ES-I3 (cell line): ENCODE measurements around the gene TPD52L1.
"Not testable (repeated sequence)": the region's sequence is repeated elsewhere in the genome, so short reads cannot be mapped to it uniquely, and the experiment has no call there.

Experiments
- H3K36me3 ChIP-seq: 2 replicates; pipeline ENCODE4 v1.6.1; 2013; ENCODE audit warnings: mild to moderate bottlenecking, low read length, control low read depth, moderate library complexity; ENCODE audit not compliant: insufficient read depth
- H3K4me1 ChIP-seq: 2 replicates; pipeline ENCODE4 v1.6.1; 2013; ENCODE audit warnings: mild to moderate bottlenecking, control low read depth, low read length; ENCODE audit not compliant: insufficient read depth
- H3K9ac ChIP-seq: 2 replicates; pipeline ENCODE4 v1.6.1; 2013; ENCODE audit warnings: low read depth, mild to moderate bottlenecking, low read length, moderate library complexity
- H3K9me3 ChIP-seq: 2 replicates; pipeline ENCODE4 v1.6.1; 2013; ENCODE audit warnings: mild to moderate bottlenecking, low read length, moderate library complexity; ENCODE audit not compliant: control insufficient read depth, insufficient read depth

The TPD52L1 gene

DNA sequence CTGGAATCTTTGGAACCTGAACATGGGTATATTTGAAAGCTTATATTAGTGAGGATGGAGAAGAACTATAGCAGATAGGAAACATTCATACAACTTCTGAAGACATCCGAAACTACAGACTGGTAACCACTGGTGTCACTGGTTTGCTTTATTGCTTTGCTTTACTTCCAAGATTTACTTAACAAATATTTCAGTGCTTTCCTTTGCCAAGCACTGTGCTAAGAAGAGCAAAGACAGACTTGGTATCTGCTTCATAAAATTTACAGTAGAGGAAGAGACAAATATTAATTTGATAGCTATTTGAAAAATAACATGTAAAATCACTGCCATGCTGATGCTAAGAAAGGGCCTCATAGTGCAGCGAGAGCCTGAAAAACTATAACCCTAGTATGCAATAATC is 1.8 kb downstream of the TPD52L1 start:
- H3K36me3 ChIP-seq, result no peaks in the 10 kb centered on the region
- H3K9ac ChIP-seq, result no peak overlapping the region
- no peaks in the 10 kb centered on the region for H3K4me1 ChIP-seq
- H3K9me3 ChIP-seq, result no peaks in the 10 kb centered on the region

DNA sequence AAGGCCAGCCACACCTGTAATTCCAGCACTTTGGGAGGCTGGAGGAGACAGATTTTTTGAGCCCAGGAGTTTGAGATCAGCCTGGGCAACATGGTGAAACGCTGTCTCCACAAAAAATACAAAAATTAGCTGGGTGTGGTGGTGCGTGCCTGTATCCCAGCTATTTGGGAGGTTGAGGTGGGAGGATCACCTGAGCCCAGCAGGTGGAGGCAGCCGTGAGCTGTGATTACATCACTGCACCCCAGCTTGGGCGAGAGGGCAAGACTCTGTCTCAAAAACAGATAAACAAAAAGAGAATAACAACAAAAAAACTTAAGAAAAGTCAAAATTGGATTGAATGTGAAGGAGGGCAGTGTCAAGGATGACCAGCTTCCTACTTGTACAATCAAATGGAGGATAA is 2.9 kb downstream of the TPD52L1 start:
- Histone ChIP-seq H3K4me1 (no peaks in the 10 kb centered on the region), H3K36me3 (no peaks in the 10 kb centered on the region), H3K9ac (no peak overlapping the region), H3K9me3 (no peaks in the 10 kb centered on the region)

- Histone ChIP-seq H3K36me3 (no peaks in the 10 kb centered on the region), H3K9me3 (no peaks in the 10 kb centered on the region), H3K9ac (no peak overlapping the region), H3K4me1 (no peaks in the 10 kb centered on the region)
These were observed 3.7 kb downstream of the TPD52L1 start for GRCh38 chr6:125157280-125157679.

- Histone ChIP-seq H3K9me3 (no peaks in the 10 kb centered on the region), H3K4me1 (no peaks in the 10 kb centered on the region), H3K9ac (no peak overlapping the region), H3K36me3 (no peaks in the 10 kb centered on the region)
These were observed 4.2 kb downstream of the TPD52L1 start for GRCh38 chr6:125157725-125158124.

GRCh38 chr6:125163339-125163738 is 9.8 kb downstream of the TPD52L1 start:
- H3K9ac ChIP-seq, H3K36me3 ChIP-seq, H3K9me3 ChIP-seq, H3K4me1 ChIP-seq: not testable (repeated sequence)

DNA sequence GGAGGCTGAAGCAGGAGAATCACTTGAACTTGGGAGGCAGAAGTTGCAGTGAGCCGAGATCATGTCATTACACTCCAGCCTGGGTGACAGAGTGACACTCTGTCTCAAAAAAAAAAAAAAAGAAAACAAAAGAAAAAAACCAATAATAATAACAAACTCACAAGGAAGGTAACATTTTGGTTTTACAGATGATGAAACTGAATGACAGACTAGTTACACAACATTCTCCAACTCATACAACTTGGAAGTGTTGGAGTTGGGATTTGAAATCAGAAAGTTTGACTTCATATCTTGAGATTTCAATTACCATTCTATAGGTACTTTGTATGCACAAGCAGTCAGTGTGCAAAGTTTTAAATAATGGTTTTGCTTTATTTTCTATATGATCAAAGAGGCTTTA is 10.2 kb downstream of the TPD52L1 start:
- Histone ChIP-seq H3K36me3 (no peaks in the 10 kb centered on the region), H3K9ac (no peak overlapping the region), H3K9me3 (no peaks in the 10 kb centered on the region), H3K4me1 (no peaks in the 10 kb centered on the region)

DNA sequence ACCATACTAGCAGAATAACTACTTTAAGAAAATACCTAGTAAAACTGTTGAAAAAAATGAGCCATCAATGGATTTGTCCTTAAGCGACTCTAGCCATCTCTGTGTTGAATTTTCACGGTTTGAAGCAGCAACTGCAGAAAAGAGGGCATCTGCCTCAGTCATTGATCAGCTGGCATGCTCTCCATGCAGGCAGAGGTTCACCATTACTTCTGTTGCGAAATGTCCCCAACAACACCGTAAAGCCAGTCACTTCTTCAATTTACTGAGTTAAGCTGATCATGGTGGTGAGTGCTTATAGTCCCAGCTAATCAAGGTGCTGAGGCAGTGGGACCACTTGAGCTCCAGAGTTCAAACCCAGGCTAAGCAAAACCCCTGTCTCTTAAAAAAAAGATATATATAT is 11.1 kb downstream of the TPD52L1 start:
- Histone ChIP-seq H3K9ac (no peak overlapping the region), H3K36me3 (no peaks in the 10 kb centered on the region), H3K9me3 (no peaks in the 10 kb centered on the region), H3K4me1 (no peaks in the 10 kb centered on the region)

DNA sequence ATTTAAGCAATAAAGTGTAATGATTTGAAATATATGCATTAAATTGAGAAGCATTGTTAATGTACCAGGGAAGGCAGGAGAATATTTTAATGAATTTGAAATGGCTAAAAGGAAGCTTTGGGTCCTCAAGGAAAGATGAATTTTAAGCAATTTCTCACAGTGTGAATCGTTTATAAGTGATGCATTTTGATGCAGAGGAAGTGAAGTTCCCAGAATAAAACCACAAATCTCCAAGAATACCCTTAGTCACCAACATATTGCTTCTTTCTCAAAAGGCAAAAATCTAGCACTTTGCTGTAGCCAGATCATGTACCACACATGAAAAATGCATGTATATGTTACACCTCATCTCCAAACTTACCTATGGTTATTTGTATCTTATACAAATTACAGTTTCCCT is 11.7 kb downstream of the TPD52L1 start:
- Histone ChIP-seq H3K36me3 (no peaks in the 10 kb centered on the region), H3K4me1 (no peaks in the 10 kb centered on the region), H3K9me3 (no peaks in the 10 kb centered on the region), H3K9ac (no peak overlapping the region)

- Histone ChIP-seq H3K4me1 (no peaks in the 10 kb centered on the region), H3K36me3 (no peaks in the 10 kb centered on the region), H3K9ac (no peak overlapping the region), H3K9me3 (no peaks in the 10 kb centered on the region)
These were observed 12.2 kb downstream of the TPD52L1 start for GRCh38 chr6:125165776-125166175.

- H3K9ac ChIP-seq, result no peak overlapping the region
- no peaks in the 10 kb centered on the region for H3K4me1 ChIP-seq
- H3K36me3 ChIP-seq, result no peaks in the 10 kb centered on the region
- H3K9me3 ChIP-seq, result no peaks in the 10 kb centered on the region
These were observed 13.1 kb downstream of the TPD52L1 start for GRCh38 chr6:125166711-125167110.

DNA sequence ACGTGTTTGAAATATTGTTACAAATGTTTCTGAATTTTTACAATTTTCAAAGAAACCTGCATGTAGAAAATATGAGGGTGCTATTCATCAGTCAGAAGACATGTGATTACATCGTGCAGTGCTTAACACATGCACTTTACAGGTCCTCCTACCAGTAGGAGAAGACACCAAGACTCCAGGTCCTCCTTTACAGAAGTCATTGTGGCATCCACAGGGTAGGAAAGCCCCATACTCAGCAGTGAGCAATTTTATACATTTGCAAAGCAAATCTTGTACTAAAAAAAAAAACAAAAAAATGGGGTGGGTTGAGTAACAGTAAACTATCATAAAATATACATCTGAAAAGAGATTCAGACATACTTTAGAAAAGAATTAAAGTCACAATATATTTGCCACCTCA is 14.0 kb downstream of the TPD52L1 start:
- Histone ChIP-seq H3K9me3 (no peaks in the 10 kb centered on the region), H3K4me1 (no peaks in the 10 kb centered on the region), H3K36me3 (no peaks in the 10 kb centered on the region), H3K9ac (no peak overlapping the region)

DNA sequence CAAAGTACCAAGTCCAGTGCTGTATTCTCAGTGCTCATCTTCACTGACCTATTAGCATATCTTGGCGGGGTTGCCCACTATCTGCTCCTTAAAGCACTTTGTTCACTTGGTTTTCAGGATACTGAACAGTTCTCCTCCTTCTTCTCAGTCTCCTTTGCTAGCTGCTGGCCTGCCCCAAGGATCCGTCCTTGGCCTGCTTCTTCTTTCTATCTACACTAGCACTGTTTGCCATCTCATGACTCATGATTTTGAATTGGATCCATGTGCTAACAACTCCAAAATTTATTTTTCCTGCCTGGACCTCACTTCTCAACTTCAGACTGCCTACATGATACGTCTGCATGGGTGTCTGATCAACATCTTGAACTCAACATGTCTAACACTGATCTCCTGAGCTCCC is 15.5 kb downstream of the TPD52L1 start:
- H3K9ac ChIP-seq, result no peak overlapping the region
- H3K4me1 ChIP-seq, result no peaks in the 10 kb centered on the region
- H3K9me3 ChIP-seq, result no peaks in the 10 kb centered on the region
- H3K36me3 ChIP-seq, result no peaks in the 10 kb centered on the region

DNA sequence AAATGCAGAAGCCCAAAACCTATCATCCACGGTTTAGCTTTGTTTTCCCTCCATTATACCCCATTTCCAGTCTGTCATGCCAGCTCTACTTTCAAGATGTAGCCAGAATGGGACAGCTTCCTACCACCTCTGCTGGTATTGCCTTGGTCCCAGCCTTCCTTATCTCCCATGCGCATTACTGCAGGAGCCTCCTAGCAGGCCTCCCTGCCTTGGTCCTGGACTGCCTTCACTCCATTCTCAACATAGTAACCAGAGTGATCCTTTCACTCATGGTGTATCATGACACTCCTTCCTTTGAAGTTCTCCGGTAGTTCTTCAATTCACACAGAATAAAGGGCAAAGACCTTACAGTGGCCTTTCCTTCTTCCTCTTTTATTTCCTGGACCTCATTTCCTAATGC is 15.9 kb downstream of the TPD52L1 start:
- H3K36me3 ChIP-seq, result no peaks in the 10 kb centered on the region
- H3K9me3 ChIP-seq, result no peaks in the 10 kb centered on the region
- H3K4me1 ChIP-seq, result no peaks in the 10 kb centered on the region
- no peak overlapping the region for H3K9ac ChIP-seq

- Histone ChIP-seq H3K9ac (no peak overlapping the region), H3K9me3 (no peaks in the 10 kb centered on the region), H3K4me1 (no peaks in the 10 kb centered on the region), H3K36me3 (no peaks in the 10 kb centered on the region)
These were observed 16.8 kb downstream of the TPD52L1 start for GRCh38 chr6:125170376-125170775.

GRCh38 chr6:125173341-125174095 is 19.9 kb downstream of the TPD52L1 start:
- Histone ChIP-seq H3K4me1 (no peaks in the 10 kb centered on the region), H3K36me3 (no peaks in the 10 kb centered on the region), H3K9me3 (no peaks in the 10 kb centered on the region), H3K9ac (no peak overlapping the region)

DNA sequence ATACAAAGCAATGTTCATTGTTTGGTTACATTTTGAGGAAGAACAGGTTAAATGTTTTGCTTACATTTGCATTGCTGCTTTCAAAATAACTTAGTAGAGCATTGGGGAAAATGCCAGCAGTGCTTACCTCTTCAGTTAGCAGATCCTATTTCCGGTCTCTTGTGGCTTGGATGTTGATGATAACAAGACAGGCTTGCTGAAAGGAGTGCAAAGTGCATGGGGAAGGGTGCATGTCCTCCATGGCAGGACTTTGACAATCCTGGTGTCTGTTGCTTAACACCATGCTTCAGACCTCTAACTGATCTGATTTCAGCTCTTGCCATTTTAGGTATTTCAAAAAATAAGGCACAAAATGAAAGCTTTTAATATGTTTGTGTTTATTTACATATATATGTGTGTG is 21.1 kb downstream of the TPD52L1 start:
- Histone ChIP-seq H3K9me3 (no peaks in the 10 kb centered on the region), H3K4me1 (no peaks in the 10 kb centered on the region), H3K36me3 (no peaks in the 10 kb centered on the region), H3K9ac (no peak overlapping the region)
